Activated CD4-positive, CD25-positive, alpha-beta regulatory T cell treated with anti-CD3 and anti-CD28 coated beads, Interleukin-2, amount 50 U/mL, for 72 hours (primary cell): ENCODE measurements around the gene CRYBA4.

Experiments
- DNase-seq: peaks from one replicate; pipeline ENCODE4 v3.0.0; 2021

Gene CRYBA4

DNA sequence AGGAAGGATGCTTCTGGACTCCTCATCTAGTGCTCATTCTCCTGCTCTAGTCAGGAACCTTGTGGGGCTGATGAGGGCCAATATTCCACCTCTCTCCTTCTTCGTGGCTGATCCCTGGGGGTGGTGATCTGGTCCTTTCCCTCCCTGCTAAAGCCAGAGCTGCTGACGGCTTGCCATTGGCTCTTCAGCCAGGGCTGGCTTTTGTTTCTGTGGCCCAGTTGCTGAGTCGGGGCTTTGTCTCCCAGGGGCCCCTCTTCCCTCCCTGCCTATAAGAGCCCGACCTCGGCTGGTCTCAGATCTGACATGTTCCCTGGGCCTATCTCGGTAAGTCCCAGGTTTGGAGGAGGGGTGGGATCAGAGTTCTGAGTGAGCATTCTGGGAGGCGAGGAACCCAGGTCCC, at the start of gene CRYBA4:
Gene CRYBA4 (plus strand): TSS at position 301 of the 400 bp plus-strand sequence. CDS start 634 bp downstream, outside the sequence.
- DNase-seq: no peak

DNA sequence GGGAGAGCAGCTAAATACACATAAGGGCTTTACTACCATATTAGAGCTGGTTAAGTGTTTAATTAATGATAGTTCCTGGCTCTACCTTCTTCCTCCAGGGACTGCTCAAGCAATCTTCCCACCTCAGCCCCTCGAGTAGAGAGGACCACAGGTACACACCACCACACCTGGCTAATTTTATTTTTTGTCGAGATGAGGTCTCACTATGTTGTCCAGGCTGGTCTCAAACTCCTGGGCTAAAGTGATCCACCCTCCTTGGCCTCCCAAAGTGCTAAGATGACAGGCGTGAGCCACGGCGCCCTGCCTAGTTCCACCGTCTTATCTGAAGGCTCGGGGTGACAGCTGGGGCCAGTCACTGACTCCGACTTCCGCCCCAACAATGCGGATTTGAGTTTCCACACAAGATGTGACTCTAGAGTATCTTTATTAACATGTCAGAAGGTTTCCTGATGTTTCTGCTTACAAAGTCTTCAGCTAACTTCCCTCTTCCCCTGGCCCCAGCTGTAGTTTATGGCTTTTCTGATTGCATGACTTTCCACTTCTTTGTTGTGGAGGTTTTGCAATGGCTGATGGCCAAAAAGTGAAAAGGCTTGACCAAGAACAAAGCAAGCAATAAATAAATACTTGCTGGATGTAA, 48.6 kb upstream of the CRYBA4 start:
- no peak for DNase-seq

DNA sequence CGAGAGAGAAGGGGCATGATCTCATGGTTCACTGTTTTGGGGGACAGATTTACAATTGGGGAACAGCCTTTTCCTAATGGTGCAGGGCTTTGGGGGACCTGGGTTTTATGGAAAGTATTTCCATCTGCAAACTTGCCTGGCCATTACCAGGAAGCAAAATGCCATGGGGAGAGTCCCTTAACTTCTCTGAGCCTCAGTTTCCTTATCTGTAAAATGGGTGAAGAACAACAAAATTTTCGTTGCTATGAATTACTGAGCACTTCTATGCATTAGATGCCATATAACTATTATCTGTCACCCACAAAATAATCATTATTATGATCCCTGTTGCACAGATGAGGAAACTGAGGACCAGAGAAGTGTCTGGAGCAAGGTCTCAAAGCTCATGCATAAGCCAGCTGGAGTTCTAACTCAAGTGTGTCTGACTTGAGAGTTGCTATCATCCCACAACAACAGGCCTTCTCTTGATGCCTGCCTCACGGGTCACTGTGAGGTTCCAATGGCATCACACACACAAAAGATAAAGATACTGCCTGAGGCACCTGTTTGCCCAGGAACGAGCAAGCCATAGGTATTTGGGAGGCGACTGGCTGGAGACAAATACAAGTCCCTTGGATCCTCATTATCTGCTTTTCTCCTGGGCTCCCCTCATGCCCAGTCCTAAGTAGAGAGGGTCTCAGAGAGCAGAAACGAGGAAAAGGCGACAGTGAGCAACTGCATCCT, 47.6 kb upstream of the CRYBA4 start:
- DNase-seq: no peak

DNA sequence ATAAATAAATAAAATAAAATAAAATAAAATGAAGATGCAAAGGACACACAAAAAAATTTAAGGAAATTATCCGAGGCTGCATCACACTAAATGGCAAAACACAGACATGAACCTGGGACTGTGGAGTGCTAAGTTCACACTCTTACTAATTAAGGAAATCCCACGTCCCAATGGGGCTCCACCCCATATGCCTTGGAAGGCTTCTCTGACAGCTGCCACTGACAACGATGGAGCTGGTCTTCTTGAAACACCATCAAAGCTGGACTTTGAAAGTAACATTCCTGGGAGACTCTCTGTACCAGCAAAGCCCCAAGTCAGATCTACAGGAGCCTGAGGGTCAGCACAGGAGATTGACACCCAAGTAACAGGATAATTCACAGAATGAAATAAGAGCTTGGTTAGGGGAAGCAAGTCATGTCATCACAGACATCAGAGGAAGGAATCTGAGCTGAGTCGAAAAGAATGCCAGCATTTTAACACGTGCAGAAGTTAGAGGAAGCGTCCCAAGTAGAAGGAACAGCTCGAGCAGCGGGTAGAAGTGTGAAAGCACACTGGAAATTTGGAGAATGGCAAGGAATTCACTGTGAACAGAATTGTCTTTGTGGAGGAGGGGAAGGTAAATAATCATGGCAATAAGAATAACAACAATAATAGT, 45.6 kb upstream of the CRYBA4 start:
- DNase-seq: no peak

DNA sequence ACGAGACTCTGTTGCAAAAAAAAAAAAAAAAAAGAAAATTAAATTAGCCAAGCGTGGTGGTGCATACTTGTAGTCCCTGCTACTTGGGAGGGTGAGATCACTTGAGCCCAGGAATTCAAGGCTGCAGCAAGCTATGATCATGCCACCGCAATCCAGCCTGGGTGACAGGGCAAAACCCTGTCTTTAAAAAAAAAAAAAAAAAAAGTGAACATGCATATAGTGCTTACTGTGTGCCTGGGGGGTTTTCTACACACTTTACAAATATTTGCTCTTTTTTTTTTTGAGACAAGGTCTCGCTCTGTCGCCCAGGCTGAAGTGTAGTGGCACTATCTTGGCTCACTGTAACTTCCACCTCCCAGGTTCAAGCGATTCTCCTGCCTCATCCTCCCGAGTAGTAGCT, 44.7 kb upstream of the CRYBA4 start:
- DNase-seq: no peak

DNA sequence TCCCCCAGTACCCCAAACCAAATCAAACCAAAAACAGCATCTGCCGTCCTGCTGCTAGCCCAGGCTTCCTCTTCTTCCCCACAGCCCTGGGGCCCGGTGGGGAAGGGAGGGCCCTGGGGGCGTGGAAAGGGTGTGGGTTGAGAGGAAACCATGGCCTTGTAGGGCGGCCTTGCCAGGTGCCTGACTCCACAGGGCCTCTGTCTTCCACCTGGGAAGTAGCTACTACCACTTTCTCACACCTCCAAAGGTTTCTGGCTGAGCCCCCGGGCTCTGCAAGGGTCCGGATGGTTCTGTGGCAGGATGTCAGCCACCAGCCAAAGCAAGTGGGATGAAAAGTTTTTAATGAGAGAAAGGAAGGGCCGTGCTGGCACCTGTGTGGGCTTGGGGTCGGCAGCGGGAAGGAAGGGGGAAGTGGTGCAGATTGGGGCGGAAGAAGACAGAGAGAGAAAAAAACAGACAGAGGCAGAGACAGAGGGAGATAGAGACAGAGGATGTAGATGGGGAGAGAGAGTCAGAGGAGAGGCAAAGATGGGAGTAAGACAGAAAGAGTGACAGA, 42.4 kb upstream of the CRYBA4 start:
- peak; percentile 54 for DNase-seq

DNA sequence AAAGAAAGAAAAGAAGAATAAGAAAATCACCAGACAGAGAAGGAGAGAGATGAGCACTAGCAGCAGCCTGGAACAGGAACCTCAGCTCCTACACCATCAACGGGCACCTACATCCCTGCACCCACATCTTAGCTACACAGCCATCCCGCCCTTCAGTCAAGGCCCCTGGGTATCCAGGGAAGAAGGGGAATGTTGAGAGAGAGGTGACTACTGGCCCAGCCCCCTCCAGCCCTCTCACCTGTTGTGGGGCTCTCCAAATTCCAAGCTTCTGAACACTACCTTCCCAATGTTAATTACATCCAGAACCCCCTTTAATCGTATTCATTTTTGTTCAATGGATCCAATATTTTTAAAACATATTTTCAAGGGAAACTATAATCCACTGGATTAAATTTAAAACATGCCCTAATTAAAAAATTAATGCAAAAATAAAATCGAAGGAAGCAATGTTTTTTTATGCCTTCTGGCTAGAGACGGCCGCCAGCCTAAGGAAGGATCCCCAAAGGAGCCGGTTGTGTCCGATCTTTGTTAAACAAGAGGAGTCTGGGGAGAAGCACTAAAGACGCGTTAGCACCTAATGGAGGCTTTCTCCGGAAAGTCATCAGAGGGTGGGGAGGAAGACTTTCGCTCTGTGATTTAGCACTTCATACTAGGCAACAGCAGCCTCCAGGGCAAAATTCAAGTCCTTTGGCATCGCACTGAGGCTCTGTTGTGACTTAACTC, 41.4 kb upstream of the CRYBA4 start:
- no peak for DNase-seq

DNA sequence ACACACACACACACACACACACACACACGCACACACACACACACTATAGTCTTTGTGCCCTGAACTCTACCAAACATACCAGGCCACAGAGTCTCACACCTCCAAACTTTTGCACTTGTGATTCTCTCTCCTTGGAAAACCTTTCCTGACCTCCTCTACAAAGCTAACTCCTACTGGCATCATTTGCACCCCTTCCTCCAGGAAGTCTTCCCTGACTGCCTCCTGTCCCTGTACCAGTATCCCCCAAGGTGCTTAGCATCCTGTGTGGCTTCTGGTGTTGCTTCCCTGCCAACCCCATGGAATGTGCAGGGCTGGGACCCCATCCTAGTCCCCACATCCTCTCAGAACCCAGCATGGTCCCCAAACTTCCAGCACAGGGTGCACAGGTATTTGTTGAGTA, 40.7 kb upstream of the CRYBA4 start:
- no peak for DNase-seq

DNA sequence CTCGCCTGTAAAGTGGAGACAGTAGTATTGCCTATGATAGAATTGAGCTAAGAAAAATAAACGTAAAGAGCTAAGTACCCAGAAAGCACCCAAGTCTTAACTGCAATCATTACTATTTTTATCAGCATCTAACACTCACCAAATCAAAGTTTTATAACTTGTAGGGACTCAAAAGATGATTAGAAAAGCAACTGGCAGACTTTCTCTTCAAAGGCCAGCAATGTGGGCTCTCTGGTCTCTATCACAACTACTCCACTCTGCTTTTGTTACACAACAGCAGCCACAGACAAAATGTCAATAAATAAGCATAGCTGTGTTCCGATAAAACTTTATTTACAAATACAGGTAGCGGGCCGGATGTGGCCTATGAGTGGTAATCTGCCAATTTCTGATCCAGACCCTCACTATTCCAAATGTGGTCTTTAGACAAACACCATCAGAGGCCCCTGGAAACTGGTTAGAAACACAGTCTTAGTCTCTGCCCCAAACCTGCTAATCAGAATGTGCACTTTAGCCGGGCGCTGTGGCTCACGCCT, 40.1 kb upstream of the CRYBA4 start:
- no peak for DNase-seq

DNA sequence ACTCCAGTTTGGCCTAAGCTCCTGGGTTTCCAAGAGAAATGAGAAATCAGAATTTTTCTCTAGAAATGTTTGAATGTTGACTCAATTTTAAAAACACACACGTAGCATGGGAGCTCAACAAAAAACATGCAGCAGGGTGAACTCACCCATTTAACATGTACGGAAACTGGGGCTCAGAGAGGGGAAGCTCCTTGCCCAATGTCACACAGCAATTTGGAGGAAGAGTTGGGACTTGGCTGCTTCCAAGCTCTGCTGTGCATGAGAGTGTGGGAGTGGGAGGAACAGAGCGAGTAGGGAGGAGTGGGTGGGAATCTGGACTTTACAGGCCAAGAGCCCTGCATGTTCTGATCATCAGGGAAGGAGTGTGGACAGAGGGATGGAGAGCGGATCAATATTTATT, 37.8 kb upstream of the CRYBA4 start:
- no peak for DNase-seq

DNA sequence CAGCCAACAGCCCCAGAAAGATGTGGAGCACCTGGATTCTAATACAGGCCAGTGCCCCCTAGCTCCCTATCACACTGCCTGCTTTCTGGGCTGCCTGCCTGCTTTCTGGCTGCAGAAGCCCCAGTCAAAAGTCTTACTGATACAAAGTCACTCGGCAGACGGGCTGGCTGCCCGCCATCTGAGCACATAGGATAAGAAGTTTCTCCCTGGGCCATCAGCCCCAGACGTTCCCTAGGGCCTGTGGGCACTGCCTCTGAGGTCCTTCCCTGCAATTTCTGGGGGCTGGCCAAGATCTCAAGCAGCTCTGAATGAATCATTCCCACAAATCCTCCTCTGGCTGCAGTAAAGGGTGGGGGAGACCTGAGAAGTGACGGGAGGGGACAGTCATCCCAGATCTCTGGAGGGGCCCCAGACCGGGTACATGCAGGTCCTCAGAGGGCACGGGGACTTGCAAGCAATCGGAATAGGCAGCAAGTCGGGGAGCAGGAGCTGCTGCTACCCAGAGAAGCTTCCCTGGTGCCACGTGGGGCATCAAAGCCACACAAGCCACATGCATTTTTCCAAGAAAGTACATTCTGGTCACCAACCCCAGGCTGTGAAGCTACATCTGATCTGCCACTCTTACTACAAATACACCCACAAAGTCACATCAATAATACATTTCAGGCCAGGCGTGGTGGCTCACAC, 36.5 kb upstream of the CRYBA4 start:
- DNase-seq: no peak

DNA sequence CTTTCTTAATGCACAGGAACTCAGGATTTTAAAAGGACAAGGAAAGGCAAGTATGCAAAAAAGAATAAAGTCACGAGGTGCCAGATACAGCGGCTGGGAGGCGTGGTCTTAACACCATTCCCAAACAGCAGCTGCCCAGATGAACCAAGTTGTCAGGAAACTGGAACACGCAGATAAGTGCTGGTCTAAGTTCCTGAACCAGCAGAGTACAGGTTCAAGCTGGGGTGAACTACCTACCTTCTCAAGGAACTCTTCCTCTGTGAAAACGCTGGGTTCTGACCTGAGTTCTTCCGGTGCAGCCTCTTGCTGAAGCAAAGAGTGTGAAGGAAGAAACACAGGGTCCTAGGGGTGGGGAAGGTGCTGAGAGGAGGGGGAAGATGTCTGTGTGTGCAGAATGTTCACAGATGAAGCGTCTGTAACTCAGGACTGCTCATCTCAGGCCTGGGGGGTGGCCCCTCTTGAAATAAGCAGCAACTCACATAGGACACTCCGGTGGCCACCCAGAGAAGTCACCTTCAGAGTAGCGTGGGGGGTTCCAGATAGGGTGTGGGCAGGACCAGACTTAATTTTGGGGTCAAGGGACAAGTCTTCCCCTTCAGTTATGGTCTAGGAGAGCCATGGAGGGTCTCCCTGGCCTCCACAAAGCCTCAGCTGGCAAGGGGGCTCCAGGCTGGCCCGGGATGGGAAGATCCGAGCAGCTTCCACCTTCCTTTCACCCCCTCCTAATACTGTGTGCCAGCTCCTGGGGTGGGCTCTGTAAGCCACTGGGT, 35.0 kb upstream of the CRYBA4 start:
- DNase-seq: no peak

DNA sequence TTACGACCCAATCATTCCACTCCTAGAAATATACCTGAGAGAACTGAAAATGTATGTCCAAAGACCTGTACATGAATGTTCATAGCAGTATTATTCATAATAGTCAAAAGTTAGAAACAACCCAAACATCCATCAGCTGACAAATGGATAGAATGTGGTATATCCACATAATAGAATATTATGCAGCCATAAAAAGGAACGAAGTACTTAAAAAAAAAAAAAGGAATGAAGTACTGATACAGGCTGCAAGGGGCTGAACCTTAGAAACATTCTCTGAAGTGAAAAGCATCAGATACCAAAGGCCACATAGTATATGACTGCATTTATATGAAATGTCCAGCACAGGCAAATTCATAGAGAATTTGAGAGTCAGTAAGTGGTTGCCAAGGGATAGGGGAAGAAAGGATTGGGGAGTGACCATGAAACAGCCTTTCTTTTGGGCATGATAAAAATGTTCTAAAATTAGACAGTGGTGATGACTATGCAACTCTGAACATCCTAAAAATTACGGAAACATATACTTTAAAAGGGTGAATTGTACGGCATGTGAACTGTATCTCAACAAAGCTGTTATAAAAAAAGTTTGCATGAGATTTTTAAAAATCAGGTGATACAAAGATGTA, 33.7 kb upstream of the CRYBA4 start:
- no peak for DNase-seq

DNA sequence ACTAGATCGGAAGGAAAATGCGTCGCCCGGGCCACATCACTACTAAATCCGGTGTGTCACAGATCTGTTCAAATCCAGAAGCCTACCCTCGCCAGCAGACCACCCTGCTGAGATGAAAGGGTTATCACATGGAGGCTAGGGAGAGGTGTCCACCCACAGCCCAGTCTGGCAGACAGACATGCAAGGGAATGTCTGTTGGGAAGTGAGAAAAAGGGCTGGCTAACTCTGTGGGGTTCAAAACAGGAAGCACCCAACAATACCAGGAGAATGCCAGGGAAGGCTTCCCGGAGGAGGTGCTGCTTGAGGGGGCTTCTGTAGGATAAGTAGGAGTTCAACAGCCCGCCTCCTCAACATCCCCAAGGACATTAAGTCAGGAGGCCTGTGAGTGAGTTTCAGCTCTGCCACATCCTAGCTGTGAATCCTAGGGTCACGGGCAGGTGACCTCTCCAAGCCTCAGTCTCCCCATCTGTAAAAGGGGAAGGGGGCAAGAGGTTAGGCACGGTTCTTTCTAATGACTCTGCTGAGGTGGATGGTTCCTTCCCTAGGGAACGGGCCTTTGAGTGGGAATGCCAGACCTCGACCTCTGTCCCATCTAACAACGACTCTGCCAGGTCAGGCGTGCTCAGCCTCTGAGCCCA, 32.9 kb upstream of the CRYBA4 start:
- no peak for DNase-seq

DNA sequence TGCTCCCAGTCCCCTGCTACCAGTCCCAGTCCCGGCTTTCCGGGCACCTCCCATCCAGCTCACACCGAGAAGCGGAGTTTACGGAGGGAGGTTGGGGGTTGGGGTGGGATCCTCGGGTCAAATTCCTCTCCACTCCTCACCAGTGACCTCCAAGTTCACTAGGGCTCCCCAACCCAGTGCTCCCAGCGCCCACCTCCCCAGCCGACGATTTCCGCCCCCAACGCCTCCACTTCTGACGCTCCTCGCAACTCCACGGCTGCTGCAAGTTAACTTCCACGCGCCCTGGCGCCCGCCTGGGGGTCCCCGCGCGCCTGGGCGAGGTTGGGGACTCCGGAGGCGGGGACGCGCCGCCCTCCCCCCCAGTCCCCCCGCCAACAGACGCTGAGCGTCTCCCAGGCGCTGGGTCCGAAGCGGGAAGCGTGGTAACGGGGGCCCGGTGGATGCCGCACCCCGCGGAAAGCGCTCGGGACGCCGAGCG, 32.4 kb upstream of the CRYBA4 start:
- DNase-seq: no peak

DNA sequence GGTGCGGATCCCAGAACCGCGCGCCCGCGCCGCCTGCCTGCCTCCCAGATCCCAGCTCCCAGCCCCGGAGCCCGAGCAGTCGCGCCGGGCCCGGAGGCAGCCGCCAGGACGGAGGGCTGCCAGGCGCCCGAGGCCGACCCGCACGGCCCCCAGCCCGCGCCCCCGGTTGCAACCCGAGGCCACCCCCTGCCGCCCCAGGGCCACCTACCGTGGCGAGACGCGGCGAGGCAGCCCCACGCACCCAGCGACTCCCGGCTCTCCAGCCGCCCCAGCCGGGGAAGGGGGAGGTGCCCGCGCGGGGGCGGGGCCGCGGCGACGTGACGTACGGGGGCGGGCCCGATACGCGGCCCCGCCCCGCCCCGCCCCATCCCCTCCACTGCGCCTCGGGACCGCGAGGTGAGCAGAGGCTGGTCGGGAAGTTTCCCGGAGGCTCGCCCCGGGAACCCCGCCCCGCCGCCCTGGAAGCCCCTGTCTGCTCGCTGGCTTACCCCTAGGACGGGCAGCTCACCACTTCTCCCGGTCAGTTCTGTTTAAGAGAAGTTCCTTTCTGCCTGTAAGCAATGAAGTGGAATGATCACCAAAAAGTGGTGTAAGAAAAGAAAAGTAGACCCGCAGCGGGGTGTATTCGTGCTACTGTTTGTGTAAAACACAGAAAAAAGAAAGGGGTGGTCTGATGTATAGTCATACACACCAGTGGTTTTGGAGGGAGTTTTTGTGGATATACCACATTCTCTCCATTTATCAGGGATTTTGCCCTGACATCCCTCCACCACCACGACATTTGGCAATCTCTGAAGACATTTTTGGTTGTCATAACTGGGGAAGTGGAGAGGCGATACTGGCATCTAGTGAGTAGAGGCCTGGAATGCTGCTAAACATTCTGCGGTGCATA, 31.7 kb upstream of the CRYBA4 start, which contains the start of gene TPST2:
Gene TPST2 (minus strand): TSS at position 288 of the 892 bp plus-strand sequence. CDS start 48,502 bp downstream, outside the sequence.
- peak; percentile 83 for DNase-seq

DNA sequence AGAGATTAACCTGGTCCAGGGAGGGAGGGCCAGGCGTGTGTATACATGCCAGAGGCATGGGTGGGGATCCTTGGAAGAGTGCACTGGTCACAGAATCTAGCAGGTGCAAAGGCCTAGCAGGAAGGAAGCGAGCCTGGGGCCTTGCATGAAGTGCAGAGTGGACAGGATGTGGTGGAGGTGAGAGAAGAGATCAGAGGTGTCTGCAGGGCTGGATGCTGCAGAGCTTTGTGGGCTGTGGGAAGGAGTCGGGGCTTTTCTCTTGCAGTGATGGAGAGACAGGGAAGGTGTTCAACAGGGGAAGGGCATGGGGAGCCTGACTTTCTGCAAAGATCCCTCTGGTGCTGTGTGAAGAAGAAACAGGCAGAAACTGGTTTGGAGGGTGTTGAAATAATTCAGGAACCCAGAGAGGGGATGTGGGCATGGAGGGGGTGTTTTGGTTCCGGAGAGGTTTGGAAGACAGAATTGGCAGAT, 29.3 kb upstream of the CRYBA4 start:
- DNase-seq: peak; percentile 38

DNA sequence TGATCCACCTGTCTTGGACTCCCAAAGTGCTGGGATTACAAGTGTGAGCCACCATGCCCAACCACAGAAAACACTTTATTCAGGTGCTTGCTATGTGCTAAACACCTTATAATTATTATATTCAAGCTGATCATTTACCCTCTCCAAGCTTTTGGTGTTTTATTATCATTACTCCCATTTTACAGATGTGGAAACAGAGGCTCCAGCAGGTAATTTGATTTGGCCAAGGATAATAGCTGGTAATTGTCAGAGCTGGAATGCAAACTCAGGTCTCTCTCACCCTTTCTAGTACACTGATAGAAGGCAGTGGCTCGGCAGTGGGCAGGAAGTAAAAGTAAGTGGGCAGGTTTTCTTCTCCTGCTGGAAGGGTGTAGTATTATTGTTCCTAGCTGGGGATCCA, 28.0 kb upstream of the CRYBA4 start:
- DNase-seq: no peak

DNA sequence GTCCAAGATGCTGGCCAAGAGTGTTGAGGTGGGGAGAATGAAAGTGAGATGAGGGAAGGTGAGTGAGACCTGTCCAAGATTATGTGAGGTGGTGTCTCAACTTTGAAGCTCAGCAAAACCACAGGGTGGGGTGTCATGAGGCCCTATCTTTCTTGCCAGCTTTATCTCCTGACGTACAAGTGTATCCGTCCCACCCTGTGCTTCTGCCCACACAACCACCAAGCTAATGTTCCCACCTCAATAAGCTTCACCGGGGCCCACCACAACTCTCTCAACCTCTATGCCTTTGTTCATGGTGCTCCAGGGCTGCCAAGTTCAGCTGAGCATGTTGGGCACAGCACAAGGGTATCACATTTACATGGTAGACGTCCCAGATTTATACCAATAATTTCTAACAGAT, 24.7 kb upstream of the CRYBA4 start:
- DNase-seq: no peak
